ENCODE data around the gene EVC2.

Gene EVC2

DNA sequence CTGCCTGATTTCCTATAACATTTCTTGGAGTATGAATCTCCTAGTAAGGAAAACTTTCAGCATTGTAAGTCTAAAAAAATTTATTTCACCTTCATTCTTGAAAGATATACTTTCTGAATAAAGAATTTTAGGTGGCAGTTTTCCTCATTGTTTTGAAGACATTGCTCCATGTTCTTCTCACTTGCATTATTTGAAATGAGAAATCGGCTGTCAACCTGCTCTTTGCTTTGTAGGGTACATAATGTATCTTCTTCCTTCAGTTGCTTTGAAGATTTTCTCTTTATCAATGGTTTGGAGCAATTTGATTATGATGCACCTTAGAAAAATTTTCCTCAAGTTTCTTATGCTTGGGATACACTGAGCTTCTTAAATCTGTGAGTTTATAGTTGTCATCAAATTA lies 120.3 kb downstream of the EVC2 start:
- no peak for FAIRE-seq
- DNase-seq (ENCODE audit: extremely low spot score, insufficient read length, low read depth) = no peak

DNA sequence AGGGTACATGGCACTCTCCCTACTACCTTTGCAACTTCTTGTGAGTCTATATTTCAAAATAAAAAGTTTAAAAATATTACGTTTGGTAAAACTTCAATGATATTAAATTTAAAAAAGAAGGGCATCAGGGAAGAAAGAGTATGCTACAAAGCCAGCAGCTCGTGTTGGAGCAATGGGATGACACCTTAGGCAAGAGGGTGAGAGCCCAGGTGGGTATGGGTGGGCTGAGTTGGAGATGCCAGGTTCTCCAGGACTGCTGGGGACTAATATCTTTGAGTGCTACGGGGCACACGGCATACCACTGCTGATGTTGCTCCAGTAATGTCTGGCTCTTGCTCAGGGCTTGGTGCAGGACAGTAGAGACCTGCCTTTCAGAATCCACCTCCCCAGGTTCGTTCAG lies 132.4 kb downstream of the EVC2 start:
- DNase-seq (ENCODE audit: extremely low spot score, insufficient read length, low read depth) = no peak
- FAIRE-seq = no peak

DNA sequence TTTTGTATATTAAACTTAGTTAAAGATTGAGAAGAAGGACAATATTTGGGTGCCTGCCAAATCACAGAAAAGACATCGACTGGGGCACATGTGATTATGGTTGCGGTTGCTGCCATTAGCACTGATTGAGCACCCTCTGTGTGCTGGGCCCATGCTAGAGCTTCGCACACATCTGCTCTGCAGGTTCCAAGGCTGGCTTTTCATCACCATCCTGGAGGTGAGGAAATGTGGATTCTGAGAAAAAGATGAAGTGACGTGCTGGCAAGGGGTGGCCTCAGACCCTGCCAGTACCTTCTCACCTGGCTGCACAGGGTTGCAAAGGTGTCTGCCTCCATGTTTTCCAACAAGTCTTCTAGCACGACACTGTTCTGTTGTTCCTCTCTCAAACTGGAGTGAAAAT lies 134.0 kb downstream of the EVC2 start:
- DNase-seq (ENCODE audit: extremely low spot score, insufficient read length, low read depth) (no peak), FAIRE-seq (no peak)

DNA sequence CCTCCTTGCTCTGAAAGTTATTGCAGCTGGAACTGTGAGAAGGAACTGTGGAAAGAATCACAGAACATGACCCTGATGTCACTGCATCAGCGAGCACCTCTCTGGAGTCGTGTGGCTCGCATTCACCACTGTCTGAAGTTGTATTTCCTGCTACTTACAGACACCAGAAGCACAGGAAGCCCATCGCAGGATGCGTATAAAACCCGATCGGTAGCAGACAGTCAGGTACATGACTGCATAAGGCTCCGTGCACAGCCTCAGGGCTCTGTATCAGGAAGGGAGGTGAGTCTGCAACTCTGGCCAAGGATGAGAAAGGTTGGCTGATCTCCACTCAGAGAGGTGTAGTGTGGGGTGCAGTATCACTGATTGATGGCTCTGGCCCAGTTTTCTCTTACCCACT lies 134.4 kb downstream of the EVC2 start:
- no peak for DNase-seq (ENCODE audit: extremely low spot score, insufficient read length, low read depth)
- no peak for FAIRE-seq

DNA sequence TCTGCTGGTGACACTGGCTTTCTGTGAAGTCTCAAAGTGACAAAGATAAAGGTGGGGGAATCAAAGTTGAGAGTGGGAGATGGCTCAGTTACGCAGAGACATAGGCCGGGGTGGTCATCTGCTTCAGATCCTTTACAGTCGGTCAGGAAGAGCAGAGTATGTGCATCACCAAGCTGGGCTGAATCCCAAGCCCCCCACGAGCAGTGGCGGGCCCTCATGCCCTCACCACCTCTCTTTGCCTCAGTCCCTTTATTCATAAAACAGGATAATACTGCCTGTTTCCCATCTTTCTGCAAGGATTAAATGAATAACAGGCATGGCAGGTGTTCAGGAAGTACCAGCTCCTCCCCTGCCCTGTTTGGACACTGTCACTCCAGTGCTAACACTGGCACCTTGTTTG lies 135.6 kb downstream of the EVC2 start:
- FAIRE-seq (no peak), DNase-seq (ENCODE audit: extremely low spot score, insufficient read length, low read depth) (no peak)

DNA sequence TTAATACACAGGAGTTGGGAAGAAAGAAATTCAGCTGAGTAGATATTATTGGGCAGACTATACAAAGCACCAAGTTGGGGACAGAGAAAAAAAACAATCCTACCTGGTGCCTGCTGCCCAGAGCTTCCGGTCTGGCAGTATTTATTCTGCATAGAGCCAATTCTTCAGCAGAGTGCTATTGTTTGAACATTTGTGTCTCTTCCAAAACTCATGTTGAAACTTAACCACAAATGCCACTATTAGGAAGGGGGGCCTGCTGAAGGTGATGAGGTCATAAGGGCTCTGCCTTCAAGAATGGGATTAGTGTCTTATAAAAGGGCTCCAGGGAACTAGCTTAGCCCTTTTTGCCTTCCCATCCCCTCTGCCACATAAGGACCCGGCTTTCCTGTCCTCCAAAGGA lies 136.2 kb downstream of the EVC2 start:
- no peak for FAIRE-seq
- no peak for DNase-seq (ENCODE audit: extremely low spot score, insufficient read length, low read depth)

DNA sequence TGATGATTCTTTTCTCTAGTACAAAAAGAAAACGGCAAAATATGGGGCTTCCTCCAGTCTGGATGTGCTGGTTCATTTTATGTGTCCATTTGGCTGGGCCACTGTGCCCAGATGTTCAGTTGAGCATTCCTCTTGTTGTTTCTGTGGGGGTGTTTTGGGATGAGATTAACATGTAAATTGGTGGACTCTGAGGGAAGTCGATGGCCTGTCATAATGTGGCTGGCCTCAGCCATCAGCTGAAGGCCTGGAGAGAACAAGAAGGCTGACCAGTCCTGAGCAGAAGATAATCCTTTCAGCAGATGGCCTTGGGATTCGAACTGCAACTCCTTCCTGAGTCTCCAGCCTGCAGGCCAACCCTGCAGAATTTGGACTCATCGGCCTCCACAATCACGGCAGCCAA lies 136.7 kb downstream of the EVC2 start:
- no peak for DNase-seq (ENCODE audit: extremely low spot score, insufficient read length, low read depth)
- no peak for FAIRE-seq

DNA sequence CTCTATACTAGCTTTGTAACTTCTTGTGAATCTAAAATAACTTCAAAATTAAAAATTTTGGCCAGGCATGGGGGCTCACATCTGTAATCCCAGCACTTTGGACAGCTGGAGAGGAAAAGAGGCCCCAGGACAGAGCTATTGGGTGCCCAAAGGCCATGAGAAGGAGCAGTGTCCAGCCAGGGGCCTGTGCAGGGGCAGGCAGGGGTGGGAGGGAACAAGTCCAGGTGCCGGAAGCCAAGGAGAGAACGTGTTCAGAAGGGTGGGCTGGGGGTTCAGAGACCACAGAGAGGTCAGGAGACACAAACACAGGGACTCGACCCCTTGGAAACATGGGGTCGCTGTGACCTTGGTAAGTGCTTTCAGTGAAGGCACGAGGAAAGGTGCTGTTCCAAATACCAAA lies 138.9 kb downstream of the EVC2 start:
- DNase-seq (ENCODE audit: extremely low spot score, insufficient read length, low read depth) = no peak
- FAIRE-seq = no peak

DNA sequence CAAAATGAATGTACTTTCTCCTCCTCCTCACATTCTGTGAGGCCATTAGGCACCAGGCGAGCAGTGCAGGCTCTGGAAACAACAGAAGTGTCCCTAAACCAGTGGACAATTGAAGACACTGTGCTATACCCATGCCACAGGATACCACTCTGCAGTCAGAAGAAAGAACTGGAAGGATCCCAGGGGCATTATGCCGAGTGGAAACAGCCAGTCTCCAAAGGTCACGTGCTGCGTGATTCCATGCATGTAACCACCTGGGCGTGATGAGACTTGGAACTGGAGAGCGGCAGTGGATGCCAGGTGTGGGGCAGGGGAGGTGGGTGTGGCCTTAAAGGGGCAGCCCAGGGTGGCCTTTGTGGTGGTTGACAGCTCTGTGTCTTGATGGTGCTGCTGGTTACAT lies 139.4 kb downstream of the EVC2 start:
- FAIRE-seq = no peak
- no peak for DNase-seq (ENCODE audit: extremely low spot score, insufficient read length, low read depth)

DNA sequence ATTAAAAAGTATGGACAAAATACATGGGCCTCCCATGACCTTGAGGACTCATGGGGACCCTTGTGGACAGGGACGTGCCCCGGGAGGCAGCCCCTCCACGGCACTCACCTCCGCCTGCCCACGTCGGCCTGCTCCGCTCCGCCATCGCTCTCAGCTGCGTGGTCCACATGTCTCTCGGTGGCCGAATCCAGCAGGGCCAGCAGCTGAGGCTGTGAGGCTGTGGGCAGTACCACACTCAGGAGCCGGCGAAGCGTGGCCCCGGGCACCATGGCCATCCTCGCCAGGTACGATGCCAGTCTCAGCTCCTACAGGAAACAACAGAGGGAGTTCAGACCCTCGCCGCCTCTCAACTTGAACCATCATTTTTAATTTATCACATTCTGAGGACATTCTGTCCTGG lies 140.0 kb downstream of the EVC2 start:
- no peak for DNase-seq (ENCODE audit: extremely low spot score, insufficient read length, low read depth)
- FAIRE-seq = no peak

DNA sequence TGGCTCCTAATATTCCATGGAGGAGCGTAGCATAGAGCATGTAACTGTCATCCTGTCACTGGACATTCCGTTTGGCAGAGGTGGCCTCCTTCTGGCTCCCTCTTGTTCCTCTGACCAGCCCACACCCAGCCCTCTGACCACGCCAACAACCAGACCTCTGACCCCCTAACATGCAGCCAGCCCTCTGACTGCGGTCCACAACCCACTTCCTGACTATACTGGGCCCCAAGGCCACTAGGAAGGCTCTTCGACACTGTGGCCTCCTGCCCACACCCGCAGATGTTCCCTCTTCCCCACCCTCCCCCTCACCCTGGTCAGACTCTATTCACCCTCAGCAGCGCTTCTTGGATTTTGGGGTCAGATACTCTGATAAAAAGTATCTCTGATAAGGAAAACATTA lies 141.4 kb downstream of the EVC2 start:
- DNase-seq (ENCODE audit: extremely low spot score, insufficient read length, low read depth) (no peak), FAIRE-seq (no peak)

DNA sequence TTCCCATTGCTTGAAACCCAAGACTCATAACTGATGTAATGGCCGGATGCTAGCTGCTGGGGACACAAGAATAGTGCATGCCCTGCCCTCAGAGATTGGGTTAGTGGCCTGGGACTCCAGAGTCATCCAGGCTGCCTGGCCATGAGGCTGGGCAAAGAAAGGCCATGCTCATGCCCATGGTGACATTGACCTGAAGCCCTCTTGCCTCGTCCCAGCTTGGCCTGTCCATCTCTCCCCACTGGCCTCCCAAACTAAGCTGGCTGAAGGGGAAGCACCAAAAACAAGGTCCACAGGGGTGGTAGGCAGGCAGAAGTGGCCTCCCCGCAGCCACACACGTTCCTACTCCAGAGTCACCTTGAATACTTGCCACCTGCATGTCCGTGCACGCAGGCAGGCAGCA lies 141.8 kb downstream of the EVC2 start:
- FAIRE-seq (no peak), DNase-seq (ENCODE audit: extremely low spot score, insufficient read length, low read depth) (no peak)

DNA sequence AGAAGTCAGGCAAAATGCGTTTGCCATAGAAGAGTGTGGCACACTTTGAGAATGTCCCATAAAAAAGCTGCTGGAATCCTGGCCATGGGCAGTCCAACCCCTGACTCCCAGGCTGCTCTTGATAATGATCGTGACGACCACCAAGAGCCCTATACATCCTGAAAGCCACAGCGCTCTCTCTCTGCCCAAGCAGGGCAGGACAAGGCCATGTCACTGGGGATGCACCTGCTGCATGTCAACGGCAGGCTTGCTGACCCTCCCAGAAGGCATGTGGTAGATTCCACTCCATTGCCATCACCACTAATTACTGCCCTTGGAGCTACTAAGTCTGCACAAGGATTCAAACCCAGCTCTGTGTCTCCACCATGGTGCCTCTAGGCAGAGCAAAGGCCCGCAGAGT lies 144.5 kb downstream of the EVC2 start:
- no peak for DNase-seq (ENCODE audit: extremely low spot score, insufficient read length, low read depth)
- no peak for FAIRE-seq

DNA sequence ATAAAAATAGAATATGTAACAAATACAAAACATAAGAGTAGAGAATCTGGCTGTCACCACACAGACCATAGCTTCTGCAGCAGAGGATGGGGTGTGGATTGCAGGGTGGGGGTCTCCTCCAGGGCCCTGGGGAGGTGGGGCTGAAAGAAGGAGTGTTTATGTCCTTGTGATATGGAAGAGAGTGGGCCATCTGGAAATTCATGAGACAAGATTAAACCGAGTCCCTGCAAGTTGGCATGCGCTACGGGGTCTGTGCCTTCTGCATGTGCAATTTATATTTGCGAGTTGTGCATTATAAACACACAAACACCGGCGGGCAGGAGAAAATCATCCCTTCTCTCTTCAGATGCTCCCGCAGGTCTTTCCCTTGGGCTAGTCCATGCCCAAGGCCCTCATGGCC lies 145.9 kb downstream of the EVC2 start:
- DNase-seq (ENCODE audit: extremely low spot score, insufficient read length, low read depth) (no peak), FAIRE-seq (no peak)

DNA sequence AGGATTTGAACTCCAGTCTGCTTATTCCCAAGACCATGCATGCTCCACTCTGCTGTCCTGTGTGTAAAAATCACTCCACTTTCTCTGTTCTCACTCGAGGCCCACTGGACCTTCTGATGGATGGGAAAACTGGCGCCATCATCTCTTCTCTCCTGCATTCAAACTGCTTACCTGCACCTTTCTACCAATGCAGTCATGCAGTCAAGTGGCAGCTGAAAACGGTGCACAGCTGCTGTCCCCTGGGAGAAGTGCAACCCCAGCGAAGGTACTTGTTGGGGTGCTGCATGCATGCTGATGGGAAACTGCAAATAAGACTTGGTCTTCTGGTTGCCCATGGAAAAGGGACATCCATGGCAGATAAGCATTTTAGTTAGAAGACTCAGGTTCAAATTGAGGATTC lies 147.1 kb downstream of the EVC2 start:
- FAIRE-seq = no peak
- no peak for DNase-seq (ENCODE audit: extremely low spot score, insufficient read length, low read depth)

DNA sequence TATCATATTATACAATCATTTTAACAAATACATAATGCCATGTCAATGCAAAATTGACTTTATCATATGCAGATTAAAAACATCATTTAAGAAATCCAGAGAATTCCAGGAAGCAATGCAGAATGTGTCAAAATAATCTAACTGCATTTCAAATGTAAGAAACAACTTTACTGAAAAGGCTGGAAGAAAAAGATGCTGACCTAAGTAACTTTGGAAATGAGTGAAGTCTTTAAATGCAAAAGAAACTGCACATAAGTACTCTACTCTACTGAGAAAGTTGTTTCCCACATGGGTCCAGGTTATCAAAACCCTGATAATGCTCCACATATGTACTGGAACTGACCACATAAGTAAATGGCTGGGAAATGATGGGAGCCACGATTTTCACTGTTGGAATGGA lies 149.9 kb downstream of the EVC2 start:
- DNase-seq (ENCODE audit: extremely low spot score, insufficient read length, low read depth) = no peak
- FAIRE-seq = no peak

DNA sequence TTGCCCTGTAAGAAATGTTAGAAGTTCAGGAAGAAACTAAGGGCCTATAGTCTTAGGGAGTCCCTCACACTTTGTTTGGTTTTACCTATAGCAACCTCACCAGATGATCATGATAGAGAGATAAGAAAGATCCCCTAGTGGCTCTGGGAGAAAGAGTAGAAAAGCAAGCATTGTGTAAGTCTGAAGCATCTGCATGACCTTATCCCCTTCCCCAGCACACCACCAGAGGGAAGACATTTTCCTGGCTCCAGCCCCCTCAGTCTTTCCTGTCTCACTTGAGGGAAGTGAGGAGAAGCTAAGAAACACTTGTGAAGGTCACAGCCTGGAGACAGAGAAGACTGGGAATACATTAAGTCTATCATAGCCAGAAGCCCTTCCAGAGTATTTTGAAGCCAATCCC lies 154.0 kb downstream of the EVC2 start:
- no peak for FAIRE-seq
- DNase-seq (ENCODE audit: extremely low spot score, insufficient read length, low read depth) = no peak

DNA sequence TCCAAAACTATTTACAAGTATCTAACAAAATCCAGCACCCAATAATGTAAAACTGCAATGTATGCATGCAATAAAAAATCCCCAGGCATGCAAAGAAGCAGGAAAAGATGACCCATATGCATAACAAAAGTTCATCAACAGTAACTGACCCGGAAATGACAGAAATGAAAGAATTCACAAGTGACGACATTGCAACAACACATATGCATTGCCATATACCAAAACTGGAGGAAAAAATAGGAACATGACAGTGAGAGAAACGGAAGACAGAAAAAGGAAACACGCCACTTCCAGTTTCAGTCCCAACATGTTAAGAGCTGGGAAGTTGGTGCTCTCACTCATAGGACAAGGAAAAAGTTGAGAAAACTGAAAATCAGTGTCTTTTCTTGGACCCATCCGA lies 154.6 kb downstream of the EVC2 start:
- no peak for FAIRE-seq
- no peak for DNase-seq (ENCODE audit: extremely low spot score, insufficient read length, low read depth)

DNA sequence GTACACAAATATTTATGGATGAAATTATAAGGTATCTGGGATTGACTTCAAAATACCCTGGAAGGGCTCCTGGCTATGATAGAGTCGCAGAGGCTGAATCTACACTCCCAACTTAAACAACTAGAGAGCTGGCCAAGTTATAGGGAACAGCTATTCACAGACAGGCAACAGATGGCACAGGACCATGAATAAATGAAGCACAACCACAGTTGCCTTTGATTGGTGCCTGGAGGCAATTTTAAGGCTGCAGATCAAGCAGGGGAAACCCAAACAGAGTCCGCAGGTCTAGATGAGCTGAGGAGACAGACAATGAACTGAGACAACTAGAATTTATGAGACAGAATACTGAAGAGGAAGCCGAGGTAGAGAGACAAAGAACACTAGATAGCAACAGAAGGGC lies 155.9 kb downstream of the EVC2 start:
- FAIRE-seq = no peak
- no peak for DNase-seq (ENCODE audit: extremely low spot score, insufficient read length, low read depth)

DNA sequence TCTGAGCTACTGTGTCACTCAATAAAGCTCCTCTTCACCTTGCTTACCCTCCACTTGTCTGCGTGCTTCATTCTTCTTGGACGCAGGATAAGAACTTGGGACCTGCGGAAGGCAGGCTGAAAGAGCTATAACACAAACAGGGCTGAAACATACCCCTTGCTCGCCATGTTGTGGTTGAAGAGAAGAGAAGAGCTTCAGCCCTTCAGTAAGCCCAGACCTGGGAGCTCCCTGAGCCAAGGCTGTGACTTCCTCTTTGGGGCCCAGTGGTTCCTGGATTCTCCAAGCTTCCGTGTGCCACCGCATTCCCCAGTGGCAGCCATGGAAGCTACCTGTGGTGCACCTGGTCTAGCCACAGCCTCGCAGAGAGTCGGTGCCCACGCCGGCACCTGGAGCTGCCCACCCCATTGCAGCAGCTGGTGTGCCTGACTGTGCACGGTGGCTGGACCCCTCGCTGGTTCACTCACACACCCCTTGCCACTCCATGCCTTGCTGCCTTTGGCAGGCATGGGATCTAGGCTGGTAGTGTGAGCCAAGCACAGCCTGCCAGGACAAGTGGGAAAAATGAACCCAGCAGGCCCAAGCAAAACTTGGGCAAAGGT lies 160.6 kb downstream of the EVC2 start:
- FAIRE-seq (no peak), DNase-seq (ENCODE audit: extremely low spot score, insufficient read length, low read depth) (no peak)

DNA sequence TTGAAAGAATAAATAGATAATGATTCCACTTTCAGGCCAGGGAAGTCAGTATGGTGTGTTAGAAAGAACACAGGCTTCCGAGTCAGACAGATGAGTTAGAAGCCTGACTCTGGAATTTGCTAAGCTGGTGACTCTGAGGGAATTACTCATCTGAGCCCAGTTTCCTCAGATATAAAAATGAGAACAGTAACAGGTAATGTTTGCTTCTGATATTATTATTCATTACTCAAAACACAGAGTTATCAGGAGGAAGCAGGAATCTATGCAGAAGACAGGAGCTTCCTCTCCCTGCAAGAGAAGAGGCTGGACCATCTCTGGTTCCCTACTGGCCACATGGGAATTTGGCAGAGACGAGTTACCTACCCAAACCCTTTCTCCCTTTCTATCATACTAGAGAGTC lies 163.1 kb downstream of the EVC2 start:
- DNase-seq (ENCODE audit: extremely low spot score, insufficient read length, low read depth) (no peak), FAIRE-seq (no peak)

DNA sequence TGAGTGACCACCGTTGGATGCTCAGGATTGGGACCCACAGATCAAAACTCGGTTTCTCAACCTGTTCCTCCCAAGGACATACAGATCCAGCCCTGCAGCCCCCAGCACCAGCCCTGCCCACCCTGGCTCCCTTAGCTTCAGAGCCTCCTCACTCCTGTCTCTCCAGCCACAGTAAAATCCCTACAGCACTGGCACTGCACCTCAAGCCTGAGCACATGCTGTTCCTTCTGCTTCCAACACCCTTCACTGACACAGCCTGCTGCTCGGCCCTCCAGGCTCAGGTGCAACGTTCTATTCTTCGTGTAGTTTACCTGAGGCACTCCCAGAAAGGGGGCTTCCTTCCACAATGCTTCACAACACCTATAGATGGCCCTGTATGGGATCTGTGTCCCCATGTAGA lies 163.6 kb downstream of the EVC2 start:
- DNase-seq (ENCODE audit: extremely low spot score, insufficient read length, low read depth) (no peak), FAIRE-seq (no peak)

DNA sequence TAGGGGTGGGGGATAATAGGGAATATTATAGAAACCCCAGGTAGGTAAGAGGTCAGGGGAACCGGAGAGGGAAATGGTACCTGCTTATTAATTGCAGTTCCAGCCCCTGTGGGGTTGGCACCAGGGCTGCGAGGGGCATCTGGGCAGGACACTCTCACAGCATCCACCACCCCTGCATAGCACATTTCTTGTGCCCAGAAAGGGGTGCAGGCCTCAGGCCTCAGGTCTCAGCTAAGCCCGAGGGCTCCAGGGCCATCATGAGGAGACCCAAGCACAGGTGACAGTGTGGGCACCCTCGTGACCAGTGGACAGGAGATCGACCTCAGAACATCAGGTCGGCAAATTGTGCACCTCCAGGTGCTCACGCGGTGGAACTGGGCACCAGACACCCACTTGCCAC lies 164.7 kb downstream of the EVC2 start:
- FAIRE-seq (no peak), DNase-seq (ENCODE audit: extremely low spot score, insufficient read length, low read depth) (no peak)

Data from GM18507 (cell line).